HG02884 (cell line): ENCODE results near the gene ANO3.
A peak's percentile ranks its signal among the peaks of the same experiment; 100 is the strongest.
"Not testable (repeated sequence)": the region's sequence is repeated elsewhere in the genome, so short reads cannot be mapped to it uniquely, and the experiment has no call there.

Source experiments
- ATAC-seq: cut with Tn5 transposase; IDR thresholded peaks from one replicate; pipeline ENCODE4 v1.9.1; 2021; ENCODE audit warnings: mild to moderate bottlenecking, moderate library complexity; ENCODE audit not compliant: unreplicated experiment

ANO3 gene

GRCh38 chr11:26618441-26618840 lies 286.5 kb downstream of the ANO3 start:
- no peak for ATAC-seq

GRCh38 chr11:26620282-26621045 lies 288.5 kb downstream of the ANO3 start:
- ATAC-seq = no peak

GRCh38 chr11:26621132-26621531 lies 289.2 kb downstream of the ANO3 start:
- ATAC-seq = no peak

GRCh38 chr11:26622181-26622580 lies 290.3 kb downstream of the ANO3 start:
- ATAC-seq = no peak

GRCh38 chr11:26623076-26623659 lies 291.2 kb downstream of the ANO3 start:
- ATAC-seq = no peak

- ATAC-seq = no peak
Observed at GRCh38 chr11:26626346-26626745, 294.4 kb downstream of the ANO3 start.

GRCh38 chr11:26632691-26633159 lies 300.8 kb downstream of the ANO3 start:
- ATAC-seq = peak; percentile 67

- not testable (repeated sequence) for ATAC-seq
Observed at GRCh38 chr11:26643314-26643713, 311.4 kb downstream of the ANO3 start.

GRCh38 chr11:26649884-26650283 lies 318.0 kb downstream of the ANO3 start:
- peak; percentile 94 for ATAC-seq

GRCh38 chr11:26651916-26652315 lies 320.0 kb downstream of the ANO3 start:
- ATAC-seq = no peak

GRCh38 chr11:26655287-26655686 lies 323.4 kb downstream of the ANO3 start:
- ATAC-seq = no peak

GRCh38 chr11:26662916-26663315 lies 331.0 kb downstream of the ANO3 start:
- no peak for ATAC-seq

- no peak for ATAC-seq
Observed at GRCh38 chr11:26665036-26665435, 333.1 kb downstream of the ANO3 start.

GRCh38 chr11:26665946-26666345 lies 334.0 kb downstream of the ANO3 start:
- ATAC-seq = no peak

GRCh38 chr11:26675233-26675928 lies 343.5 kb downstream of the ANO3 start:
- no peak for ATAC-seq

- ATAC-seq = no peak
Observed at GRCh38 chr11:26676641-26677040, 344.7 kb downstream of the ANO3 start.

GRCh38 chr11:26677566-26677965 lies 345.6 kb downstream of the ANO3 start:
- no peak for ATAC-seq

- no peak for ATAC-seq
Observed at GRCh38 chr11:26687351-26687750, 355.4 kb downstream of the ANO3 start.

GRCh38 chr11:26688701-26689100 lies 356.8 kb downstream of the ANO3 start:
- ATAC-seq = no peak

GRCh38 chr11:26696330-26696729 lies 364.4 kb downstream of the ANO3 start:
- no peak for ATAC-seq

- ATAC-seq = no peak
Observed at GRCh38 chr11:26698224-26698623, 366.3 kb downstream of the ANO3 start.
